HG03354 (cell line): ENCODE data around the gene TFPI.

ENCODE experiments used
- ATAC-seq: cut with Tn5 transposase; IDR thresholded peaks from one replicate; pipeline ENCODE4 v1.9.1; 2021; ENCODE audit warnings: mild to moderate bottlenecking; ENCODE audit not compliant: unreplicated experiment, poor library complexity, severe bottlenecking

TFPI gene

GRCh38 chr2:187481543-187481942 lies 72.7 kb downstream of the TFPI start:
- ATAC-seq: no peak

GRCh38 chr2:187478719-187479118 lies 75.5 kb downstream of the TFPI start:
- ATAC-seq: no peak

- no peak for ATAC-seq
These were observed 77.2 kb downstream of the TFPI start for GRCh38 chr2:187477051-187477450.

- peak; percentile 81 for ATAC-seq
These were observed 78.6 kb downstream of the TFPI start for GRCh38 chr2:187475499-187476248.

GRCh38 chr2:187470698-187471097 lies 83.5 kb downstream of the TFPI start:
- no peak for ATAC-seq

- no peak for ATAC-seq
These were observed 84.7 kb downstream of the TFPI start for GRCh38 chr2:187469538-187469937.

- no peak for ATAC-seq
These were observed 86.0 kb downstream of the TFPI start for GRCh38 chr2:187468262-187468661.

- ATAC-seq: no peak
These were observed 88.0 kb downstream of the TFPI start for GRCh38 chr2:187466129-187466792.

GRCh38 chr2:187462839-187463238 lies 91.4 kb downstream of the TFPI start:
- no peak for ATAC-seq

- ATAC-seq: no peak
These were observed 92.7 kb downstream of the TFPI start for GRCh38 chr2:187461294-187462261.

- ATAC-seq: no peak
These were observed 95.0 kb downstream of the TFPI start for GRCh38 chr2:187459256-187459655.

GRCh38 chr2:187453078-187453641 lies 101.1 kb downstream of the TFPI start:
- no peak for ATAC-seq

- ATAC-seq: no peak
These were observed 102.7 kb downstream of the TFPI start for GRCh38 chr2:187451510-187451909.

- ATAC-seq: peak; percentile 15
These were observed 106.9 kb downstream of the TFPI start for GRCh38 chr2:187447336-187447735.

- ATAC-seq: no peak
These were observed 107.5 kb downstream of the TFPI start for GRCh38 chr2:187446711-187447110.

GRCh38 chr2:187445051-187445450 lies 109.2 kb downstream of the TFPI start:
- no peak for ATAC-seq

- ATAC-seq: no peak
These were observed 111.5 kb downstream of the TFPI start for GRCh38 chr2:187442778-187443177.

- no peak for ATAC-seq
These were observed 111.9 kb downstream of the TFPI start for GRCh38 chr2:187442378-187442777.

GRCh38 chr2:187440101-187440675 lies 114.0 kb downstream of the TFPI start:
- ATAC-seq: no peak

GRCh38 chr2:187438455-187438854 lies 115.8 kb downstream of the TFPI start:
- ATAC-seq: no peak
